GM06990 (cell line): ENCODE data around the gene CRTC1.

Experiments used
- DNase-seq: peaks from one replicate; pipeline ENCODE4 v3.0.0-alpha.2; 2011; ENCODE audit not compliant: insufficient read length; ENCODE audit errors: extremely low read depth
- H3K27me3 ChIP-seq: replicated peaks from 2 replicates; pipeline ENCODE4 v1.6.0; 2011; ENCODE audit warnings: low read length; ENCODE audit not compliant: control insufficient read depth, insufficient read depth
- H3K36me3 ChIP-seq: 2 replicates; pipeline ENCODE4 v1.5.1; 2011; ENCODE audit warnings: low read length; ENCODE audit not compliant: control insufficient read depth, insufficient read depth
- H3K4me3 ChIP-seq: replicated peaks from 2 replicates; pipeline ENCODE4 v1.5.1; 2011; ENCODE audit warnings: low read depth, mild to moderate bottlenecking, control low read depth, low read length
- TF ChIP-seq, protein P1 (sequence below): IDR thresholded peaks from 2 replicates; pipeline ENCODE4 v1.5.1; 2011; ENCODE audit warnings: low read length, control low read depth, mild to moderate bottlenecking, inconsistent platforms; ENCODE audit not compliant: insufficient read depth, poor library complexity, severe bottlenecking

Gene CRTC1

DNA sequence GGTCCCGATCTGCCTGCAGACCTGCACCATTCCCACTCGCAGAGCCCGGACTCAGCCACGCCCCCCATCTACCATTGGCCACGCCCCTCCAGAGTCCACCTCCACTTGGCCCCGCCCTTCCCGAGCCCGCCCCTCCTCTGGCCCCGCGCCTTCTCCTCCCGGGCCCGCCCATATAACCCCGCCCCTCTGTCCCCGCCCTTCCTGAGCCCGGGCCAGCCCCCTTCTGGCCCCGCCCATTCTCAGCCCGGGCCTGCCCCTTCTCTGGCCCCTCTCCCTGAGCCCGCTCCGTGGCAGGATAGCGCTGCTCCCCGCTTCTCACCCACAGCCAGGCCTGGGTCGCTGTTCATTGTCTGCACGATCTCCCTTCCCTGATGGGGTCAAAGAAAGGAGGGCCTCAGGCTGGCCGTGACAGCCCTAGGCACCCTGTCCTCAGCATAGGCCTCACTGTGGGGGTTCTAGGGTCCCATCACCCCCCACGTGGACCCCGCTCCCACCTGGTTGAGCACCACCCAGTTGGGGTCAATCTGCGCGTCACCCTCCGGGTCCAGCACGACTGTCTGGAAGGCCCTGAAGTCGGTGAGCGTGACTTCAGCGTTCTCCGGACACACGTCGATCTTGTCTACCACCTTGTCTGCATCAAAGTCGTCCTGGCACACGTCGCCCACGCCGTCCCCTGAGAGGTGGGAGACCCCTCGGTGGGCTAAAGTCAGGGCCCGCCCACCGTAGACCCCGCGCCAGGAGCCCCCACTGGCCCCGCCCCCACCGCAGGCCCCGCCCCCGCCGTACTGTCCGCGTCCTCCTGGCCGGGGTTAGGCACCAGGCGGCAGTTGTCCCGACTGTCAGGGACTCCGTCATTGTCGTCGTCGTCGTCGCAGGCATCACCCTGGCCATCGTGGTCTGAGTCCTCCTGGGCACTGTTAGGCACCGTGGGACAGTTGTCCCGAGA is 102.0 kb downstream of the CRTC1 start:
- TF ChIP-seq, protein P1, sequence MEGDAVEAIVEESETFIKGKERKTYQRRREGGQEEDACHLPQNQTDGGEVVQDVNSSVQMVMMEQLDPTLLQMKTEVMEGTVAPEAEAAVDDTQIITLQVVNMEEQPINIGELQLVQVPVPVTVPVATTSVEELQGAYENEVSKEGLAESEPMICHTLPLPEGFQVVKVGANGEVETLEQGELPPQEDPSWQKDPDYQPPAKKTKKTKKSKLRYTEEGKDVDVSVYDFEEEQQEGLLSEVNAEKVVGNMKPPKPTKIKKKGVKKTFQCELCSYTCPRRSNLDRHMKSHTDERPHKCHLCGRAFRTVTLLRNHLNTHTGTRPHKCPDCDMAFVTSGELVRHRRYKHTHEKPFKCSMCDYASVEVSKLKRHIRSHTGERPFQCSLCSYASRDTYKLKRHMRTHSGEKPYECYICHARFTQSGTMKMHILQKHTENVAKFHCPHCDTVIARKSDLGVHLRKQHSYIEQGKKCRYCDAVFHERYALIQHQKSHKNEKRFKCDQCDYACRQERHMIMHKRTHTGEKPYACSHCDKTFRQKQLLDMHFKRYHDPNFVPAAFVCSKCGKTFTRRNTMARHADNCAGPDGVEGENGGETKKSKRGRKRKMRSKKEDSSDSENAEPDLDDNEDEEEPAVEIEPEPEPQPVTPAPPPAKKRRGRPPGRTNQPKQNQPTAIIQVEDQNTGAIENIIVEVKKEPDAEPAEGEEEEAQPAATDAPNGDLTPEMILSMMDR, result no peak
- Histone ChIP-seq H3K27me3 (no peaks in the 10 kb centered on the region; the same call in 1 of the 2 replicates), H3K36me3 (no peaks in the 10 kb centered on the region), H3K4me3 (no peak overlapping the region)
- DNase-seq, result peak; percentile 69

DNA sequence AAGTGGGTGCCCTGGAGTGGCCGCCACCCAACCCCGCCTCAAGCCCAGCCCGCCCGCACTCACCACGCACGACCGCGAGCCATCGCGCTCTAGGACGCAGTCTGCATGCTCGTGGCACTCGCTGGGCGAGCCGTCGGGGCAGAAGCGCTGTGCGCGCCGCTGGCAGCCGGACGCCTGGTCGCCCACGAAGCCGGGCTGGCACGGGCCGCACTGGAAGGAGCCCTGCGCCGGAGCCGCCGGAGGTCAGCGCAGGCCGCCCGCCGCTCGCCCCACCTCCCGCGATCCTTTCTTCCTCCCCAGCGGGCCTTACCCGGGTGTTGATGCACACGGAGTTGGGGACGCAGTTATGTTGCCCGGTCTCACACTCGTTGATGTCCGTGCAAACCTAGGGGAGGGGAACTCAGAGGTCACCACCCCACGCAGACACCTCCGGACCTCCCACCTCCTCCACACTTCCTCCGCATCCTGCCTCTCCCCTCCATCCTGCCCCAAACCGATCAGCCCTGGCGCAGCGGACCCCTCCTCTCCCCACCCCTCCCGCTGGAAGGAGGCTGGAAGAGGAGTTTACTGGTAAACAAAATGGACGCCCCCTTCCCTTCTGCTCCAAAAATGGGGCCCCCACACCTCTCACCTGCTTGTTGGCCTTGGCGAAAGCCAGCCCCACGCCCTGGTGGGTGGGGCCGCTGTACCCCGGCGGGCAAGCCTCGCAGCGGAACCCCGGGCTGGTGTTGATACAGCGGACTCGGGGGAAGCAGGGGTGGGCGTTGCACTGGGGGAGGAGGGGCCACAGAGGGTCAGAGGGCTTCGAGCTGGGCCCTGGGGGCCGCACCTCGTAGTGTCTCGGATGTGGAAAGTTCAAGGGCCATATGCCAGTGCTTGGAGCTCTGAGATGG is 105.3 kb downstream of the CRTC1 start:
- no peaks in the 10 kb centered on the region for H3K36me3 ChIP-seq
- H3K4me3 ChIP-seq, result no peak overlapping the region
- no peak for DNase-seq
- H3K27me3 ChIP-seq, result no peaks in the 10 kb centered on the region; the same call in 1 of the 2 replicates
- TF ChIP-seq, protein P1, result no peak

DNA sequence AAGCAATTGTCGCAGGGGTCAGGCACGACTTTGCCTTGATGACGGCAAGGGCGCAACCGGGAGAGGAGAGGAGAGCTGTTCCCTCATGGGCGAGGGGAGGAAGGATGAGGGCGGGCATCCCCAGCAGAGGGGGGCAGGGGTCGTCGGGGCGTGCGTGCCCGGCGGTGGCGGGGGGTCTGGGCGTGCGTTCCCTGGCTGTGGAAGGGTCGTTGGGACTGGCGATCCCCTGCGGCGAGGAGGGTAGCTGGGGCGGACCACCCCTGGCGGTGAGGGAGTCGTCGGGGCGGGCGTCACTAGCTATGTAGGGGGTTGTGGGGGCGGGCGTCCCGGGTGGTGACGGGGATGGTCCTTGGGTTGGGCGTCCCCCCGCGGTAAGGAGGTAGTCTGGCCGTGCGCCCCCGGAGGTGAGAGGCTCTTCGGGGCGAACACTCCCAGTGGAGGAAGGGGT is 106.0 kb downstream of the CRTC1 start:
- TF ChIP-seq, protein P1, result no peak

DNA sequence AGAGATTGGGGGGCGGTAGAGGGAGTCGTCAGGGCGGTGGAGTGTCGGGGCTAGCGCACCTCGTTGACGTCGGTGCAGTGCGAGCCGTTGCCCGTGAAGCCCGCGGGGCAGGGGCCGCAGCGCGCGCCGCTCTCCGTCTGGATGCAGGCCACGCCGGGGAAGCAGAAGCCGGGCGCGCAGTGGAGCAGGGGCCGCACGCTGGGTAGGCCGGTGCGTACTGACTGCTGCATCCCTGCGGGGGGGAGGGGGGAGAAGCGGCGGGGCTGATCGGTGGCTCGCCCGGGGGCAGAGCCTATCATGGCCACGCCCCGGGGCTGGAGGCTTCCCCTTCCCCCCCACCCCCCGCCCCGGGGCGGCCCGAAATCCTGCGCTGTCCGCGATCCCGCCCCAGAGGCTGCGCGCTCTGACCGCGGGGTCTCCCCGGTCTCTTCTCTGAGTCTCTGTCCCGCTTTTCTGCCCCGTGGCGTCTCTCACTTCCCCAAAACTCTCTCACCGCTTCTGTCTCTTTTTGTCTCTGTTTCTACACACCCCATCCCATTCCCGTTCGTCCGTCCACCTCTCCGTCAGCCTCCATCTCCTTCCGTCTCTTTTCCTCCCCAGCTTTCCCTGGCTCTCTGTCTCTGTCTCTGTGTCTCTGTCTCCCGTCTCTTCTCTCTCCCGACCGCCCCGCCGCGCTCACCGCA is 106.5 kb downstream of the CRTC1 start:
- Histone ChIP-seq H3K27me3 (no peaks in the 10 kb centered on the region; the same call in 1 of the 2 replicates), H3K36me3 (no peaks in the 10 kb centered on the region), H3K4me3 (no peak overlapping the region)
- no peak for DNase-seq
- TF ChIP-seq, protein P1, result no peak

More for the DNA sequence above, 106.0 kb downstream of the CRTC1 start:
- Histone ChIP-seq H3K36me3 (no peaks in the 10 kb centered on the region), H3K4me3 (no peak overlapping the region), H3K27me3 (no peaks in the 10 kb centered on the region; the same call in 1 of the 2 replicates)
- DNase-seq, result no peak

DNA sequence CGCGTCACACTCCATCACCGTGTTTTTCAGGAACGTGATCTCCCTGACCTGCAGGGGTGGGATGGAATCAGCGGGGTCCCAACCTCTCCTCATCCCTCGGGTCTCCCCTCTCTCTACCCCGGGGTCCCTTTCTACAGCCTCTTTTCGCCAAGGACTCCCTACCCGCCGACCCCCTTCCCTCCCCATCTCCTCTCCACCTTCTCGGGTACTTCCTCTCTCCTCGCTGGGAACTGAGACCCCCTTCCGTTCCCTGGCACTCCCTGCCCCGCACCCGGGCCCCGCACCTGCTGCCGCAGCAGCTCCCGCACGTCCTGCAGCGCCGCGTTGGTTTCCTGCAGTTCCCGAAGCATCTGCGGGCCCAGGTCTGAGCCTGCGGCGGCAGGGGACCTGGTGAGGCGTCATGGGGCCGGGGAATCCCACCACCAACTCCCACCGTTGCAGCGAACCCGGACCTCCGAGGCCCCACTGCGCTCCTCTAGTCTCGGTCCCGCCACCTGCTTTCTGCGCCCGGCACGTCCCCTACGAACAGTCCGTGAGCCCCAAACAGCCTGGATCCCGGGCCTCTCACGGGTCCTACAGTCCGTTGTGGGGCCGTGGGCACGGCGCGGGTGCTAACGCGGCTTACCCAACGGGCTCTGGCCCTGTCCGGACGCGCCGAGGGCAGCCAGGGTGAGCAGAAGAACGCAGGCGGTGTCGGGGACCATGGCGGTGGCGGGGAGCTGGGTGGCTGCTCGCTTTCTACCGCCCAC is 107.3 kb downstream of the CRTC1 start, which contains the start of gene COMP:
Gene COMP, minus strand, starts transcription at position 740 of the 749 bp plus-strand sequence. Its CDS starts 36 bp downstream, at position 704.
- no peaks in the 10 kb centered on the region; the same call in 1 of the 2 replicates for H3K27me3 ChIP-seq
- no peak within 1 kb of the TSS for H3K4me3 ChIP-seq
- no peak for DNase-seq
- H3K36me3 ChIP-seq, result no peaks in the 10 kb centered on the region
- TF ChIP-seq, protein P1, result no peak
